ENCODE results near the gene SLC9A9.

DNA sequence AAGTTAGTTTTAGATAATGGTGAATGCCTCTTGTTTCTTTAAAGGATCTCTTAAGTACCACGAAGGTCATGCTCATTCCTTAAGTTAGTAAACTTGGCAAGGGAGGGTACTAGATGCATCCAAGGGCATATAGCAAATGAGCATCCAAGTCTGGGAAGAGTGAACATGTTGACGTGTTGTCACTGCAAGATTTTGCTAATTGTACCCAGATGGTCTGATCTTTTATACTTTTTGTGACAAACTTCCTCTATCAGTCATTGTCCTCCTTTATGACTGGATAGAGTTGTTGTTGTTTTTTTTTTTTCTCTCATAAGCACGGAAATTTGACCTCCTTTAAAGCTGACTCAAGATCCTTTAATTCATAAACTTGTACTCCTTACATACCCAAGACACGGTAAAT, 607.4 kb downstream of the SLC9A9 start:
- TF ChIP-seq, protein P1, sequence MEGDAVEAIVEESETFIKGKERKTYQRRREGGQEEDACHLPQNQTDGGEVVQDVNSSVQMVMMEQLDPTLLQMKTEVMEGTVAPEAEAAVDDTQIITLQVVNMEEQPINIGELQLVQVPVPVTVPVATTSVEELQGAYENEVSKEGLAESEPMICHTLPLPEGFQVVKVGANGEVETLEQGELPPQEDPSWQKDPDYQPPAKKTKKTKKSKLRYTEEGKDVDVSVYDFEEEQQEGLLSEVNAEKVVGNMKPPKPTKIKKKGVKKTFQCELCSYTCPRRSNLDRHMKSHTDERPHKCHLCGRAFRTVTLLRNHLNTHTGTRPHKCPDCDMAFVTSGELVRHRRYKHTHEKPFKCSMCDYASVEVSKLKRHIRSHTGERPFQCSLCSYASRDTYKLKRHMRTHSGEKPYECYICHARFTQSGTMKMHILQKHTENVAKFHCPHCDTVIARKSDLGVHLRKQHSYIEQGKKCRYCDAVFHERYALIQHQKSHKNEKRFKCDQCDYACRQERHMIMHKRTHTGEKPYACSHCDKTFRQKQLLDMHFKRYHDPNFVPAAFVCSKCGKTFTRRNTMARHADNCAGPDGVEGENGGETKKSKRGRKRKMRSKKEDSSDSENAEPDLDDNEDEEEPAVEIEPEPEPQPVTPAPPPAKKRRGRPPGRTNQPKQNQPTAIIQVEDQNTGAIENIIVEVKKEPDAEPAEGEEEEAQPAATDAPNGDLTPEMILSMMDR (IDR thresholded peaks at IDR 0.05 in 4 of 5, conservative IDR thresholded peaks at IDR 0.05 in 1 of 5) = no peak
- no peak for TF ChIP-seq POLR2A (IDR thresholded peaks at IDR 0.05)
